Temporal lobe (tissue), 1 donor: ENCODE data around the gene MORC4. TPM values are rescaled to one million over a fixed set of nuclear protein-coding genes. Genes with fewer than 3 reads are reported as not detected.

Experiments used
- total RNA-seq: library from RNA; depleted of rRNA; stranded (reverse); fragments of >200 nt; gene quantifications from one replicate; pipeline ENCODE4 v1.2.3, GENCODE V29; 2014

Gene MORC4
- total RNA-seq, 1 donor from 2014 or later: 6.6 TPM

Other genes with a start within 250 kb of the MORC4 start
- 0.49 TPM for gene TBC1D8B, start 197.5 kb downstream of the MORC4 start, total RNA-seq
- gene RIPPLY1, start 96.9 kb downstream of the MORC4 start, total RNA-seq: 0.25 TPM
- gene CLDN2, start 79.8 kb downstream of the MORC4 start, total RNA-seq: not detected
- 21.6 TPM for gene RBM41, start 118.6 kb upstream of the MORC4 start, total RNA-seq
- 0.74 TPM for gene NUP62CL, start 206.2 kb upstream of the MORC4 start, total RNA-seq
- gene DNAAF6, start 206.4 kb upstream of the MORC4 start, total RNA-seq: not detected